IMR-90 (cell line): ENCODE data around the gene PTGDS. TPM values are rescaled to one million over a fixed set of nuclear protein-coding genes. Genes with fewer than 3 reads are reported as not detected.

Experiments used
- ATAC-seq: fragments of 200-7000 bp; cut with Tn5 transposase; 2 replicates; pipeline ENCODE4 v1.9.1; 2020; ENCODE audit warnings: low read depth, mild to moderate bottlenecking, moderate library complexity
- BruUV-seq: library from RNA; stranded (reverse); fragments of 400-500 nt; replicated peaks from 2 replicates; lab custom pipeline; 2021; lab: Mats Ljungman, UMichigan
- CTCF ChIA-PET: fragments of 300-600 bp; formaldehyde crosslinking; extraction: SDS; loops from one replicate; lab custom pipeline; 2021; ENCODE audit warnings: antibody characterized with exemption; lab: Yijun Ruan, JAX
- POLR2A ChIA-PET: fragments of 300-600 bp; sonication (Branson Sonifier 250); formaldehyde crosslinking; loops from one replicate; lab custom pipeline; 2022; ENCODE audit warnings: antibody characterized with exemption; ENCODE audit not compliant: unreplicated experiment; lab: Charles Lee
- DNase-seq: peaks from one replicate; pipeline ENCODE4 v3.0.0; 2013
- H2AFZ ChIP-seq: replicated peaks from 2 replicates; pipeline ENCODE3; 2013; ENCODE audit warnings: low read length, mild to moderate bottlenecking; ENCODE audit not compliant: poor library complexity
- H2AK5ac ChIP-seq: 2 replicates; pipeline ENCODE4 v1.6.1; 2013; ENCODE audit warnings: low read depth, low read length, inconsistent platforms
- H2AK9ac ChIP-seq: replicated peaks from 2 replicates; pipeline ENCODE3; 2013; ENCODE audit warnings: mild to moderate bottlenecking, low read depth, low read length, moderate library complexity; ENCODE audit not compliant: poor library complexity
- H2BK120ac ChIP-seq: 2 replicates; pipeline ENCODE4 v1.6.1; 2013; ENCODE audit warnings: low read depth, low read length, inconsistent platforms
- H2BK15ac ChIP-seq: 3 replicates; pipeline ENCODE4 v1.6.1; 2013; ENCODE audit warnings: low read depth, low read length, inconsistent platforms
- H2BK20ac ChIP-seq: 2 replicates; pipeline ENCODE4 v1.6.1; 2013; ENCODE audit warnings: low read depth, mild to moderate bottlenecking, inconsistent platforms, low read length, moderate library complexity
- H2BK5ac ChIP-seq: 2 replicates; pipeline ENCODE4 v1.6.1; 2013; ENCODE audit warnings: mild to moderate bottlenecking, low read depth, low read length, inconsistent platforms; ENCODE audit not compliant: poor library complexity, severe bottlenecking
- H3K14ac ChIP-seq: replicated peaks from 2 replicates; pipeline ENCODE4 v1.6.1; 2013; ENCODE audit warnings: low read depth, low read length, inconsistent platforms
- H3K18ac ChIP-seq: 2 replicates; pipeline ENCODE4 v1.6.1; 2013; ENCODE audit warnings: low read depth, low read length, control low read depth
- H3K23ac ChIP-seq: 2 replicates; pipeline ENCODE4 v1.6.1; 2013; ENCODE audit warnings: low read depth, low read length, inconsistent platforms
- H3K27ac ChIP-seq: 2 replicates; pipeline ENCODE4 v1.5.1; 2013; ENCODE audit warnings: mild to moderate bottlenecking, control low read depth, low read length; ENCODE audit not compliant: insufficient read depth
- H3K27me3 ChIP-seq: 2 replicates; pipeline ENCODE4 v1.6.1; 2013; ENCODE audit warnings: low read length; ENCODE audit not compliant: control insufficient read depth, insufficient read depth
- H3K36me3 ChIP-seq: 2 replicates; pipeline ENCODE4 v1.6.1; 2013; ENCODE audit warnings: low read length, mixed read lengths; ENCODE audit not compliant: control insufficient read depth, insufficient read depth
- H3K4ac ChIP-seq: 2 replicates; pipeline ENCODE4 v1.6.1; 2013; ENCODE audit warnings: low read depth, low read length, inconsistent platforms
- H3K4me1 ChIP-seq: 2 replicates; pipeline ENCODE4 v1.6.1; 2013; ENCODE audit warnings: low read length, mixed read lengths; ENCODE audit not compliant: control insufficient read depth, insufficient read depth
- H3K4me2 ChIP-seq: 2 replicates; pipeline ENCODE4 v1.6.1; 2013; ENCODE audit warnings: low read depth, mild to moderate bottlenecking, control low read depth, low read length, moderate library complexity
- H3K4me3 ChIP-seq: 2 replicates; pipeline ENCODE4 v1.5.1; 2013; ENCODE audit warnings: low read depth, mild to moderate bottlenecking, control low read depth, low read length, moderate library complexity; ENCODE audit not compliant: insufficient read depth
- H3K56ac ChIP-seq: 2 replicates; pipeline ENCODE4 v1.6.1; 2013; ENCODE audit warnings: low read length, inconsistent platforms; ENCODE audit not compliant: insufficient read depth; ENCODE audit errors: extremely low read depth
- H3K79me1 ChIP-seq, 2 experiments: 2 replicates each; pipeline ENCODE4 v1.6.1; 2013; ENCODE audit warnings: low read length in 2 of 2, inconsistent platforms in 1 of 2, low read depth in 1 of 2
- H3K9ac ChIP-seq: 2 replicates; pipeline ENCODE4 v1.6.1; 2013; ENCODE audit warnings: low read depth, low read length, control low read depth
- H3K9me1 ChIP-seq: 2 replicates; pipeline ENCODE4 v1.6.1; 2013; ENCODE audit warnings: low read length, inconsistent platforms; ENCODE audit not compliant: insufficient read depth
- H3K9me3 ChIP-seq: 2 replicates; pipeline ENCODE4 v1.6.1; 2013; ENCODE audit warnings: low read length; ENCODE audit not compliant: control insufficient read depth, insufficient read depth
- H4K20me1 ChIP-seq: 2 replicates; pipeline ENCODE4 v1.6.1; 2013; ENCODE audit warnings: low read length, inconsistent platforms; ENCODE audit not compliant: insufficient read depth
- H4K5ac ChIP-seq: 2 replicates; pipeline ENCODE4 v1.6.1; 2013; ENCODE audit warnings: mild to moderate bottlenecking, low read depth, low read length, control low read depth
- H4K8ac ChIP-seq, 2 experiments: 2 replicates each; pipeline ENCODE4 v1.6.1; 2013; ENCODE audit warnings: low read depth in 2 of 2, low read length in 2 of 2, control low read depth in 1 of 2, inconsistent platforms in 1 of 2
- H4K91ac ChIP-seq: 2 replicates; pipeline ENCODE4 v1.6.1; 2013; ENCODE audit warnings: low read depth, low read length, inconsistent platforms; ENCODE audit not compliant: insufficient read depth
- MXI1 ChIP-seq: IDR thresholded peaks from 2 replicates; pipeline ENCODE4 v1.6.1; 2012; ENCODE audit warnings: low read depth, mild to moderate bottlenecking, low read length, moderate library complexity, borderline replicate concordance
- NFE2L2 ChIP-seq: fragments of 150-350 bp; IDR thresholded peaks from 2 replicates; pipeline ENCODE4 v1.6.1; 2016; ENCODE audit warnings: low read depth, mild to moderate bottlenecking, low read length
- WGBS, 2 experiments: methylation state at CpG; one replicate each; pipeline versions ENCODE4 v1.1.5 to v1.1.7; 2013; ENCODE audit warnings: missing lambda C conversion rate in 2 of 2; ENCODE audit not compliant: insufficient read length in 1 of 2; ENCODE audit errors: extremely low coverage in 2 of 2; 5-methylcytosine and 5-hydroxymethylcytosine counted together
- dilution Hi-C: fragments of 300-500 bp; cut with HindIII; formaldehyde crosslinking; loops from one replicate; pipeline ENCODE4 v1.14.3; 2018; ENCODE audit warnings: low sequenced_read_pairs; ENCODE audit not compliant: unreplicated experiment
- in situ Hi-C: fragments of 300-500 bp; cut with MboI; formaldehyde crosslinking; loops from 3 replicates; pipeline ENCODE4 v1.14.3; 2019; ENCODE audit warnings: low sequenced_read_pairs, inconsistent platforms, mixed read lengths
- intact Hi-C: fragments of 100-400 bp; cut with micrococcal nuclease; formaldehyde crosslinking; loops from 2 replicates; pipeline ENCODE4 v1.10.0; 2022
- polyA plus RNA-seq, 3 experiments: library from polyadenylated mRNA; depleted of rRNA; stranded (reverse); fragments of >200 nt; gene quantifications; 2 replicates each; pipeline ENCODE4 v1.2.3, GENCODE V29; 2012; ENCODE audit warnings: low replicate concordance in 1 of 3
- total RNA-seq: library from RNA; depleted of rRNA; stranded (reverse); fragments of >200 nt; gene quantifications from 2 replicates; pipeline ENCODE4 v1.2.3, GENCODE V29; 2012

The PTGDS gene
- total and polyA plus RNA-seq, 2 of the 4 experiments (the other 2 are of a cell fraction) = 1.2 TPM; not detected in 1

DNA sequence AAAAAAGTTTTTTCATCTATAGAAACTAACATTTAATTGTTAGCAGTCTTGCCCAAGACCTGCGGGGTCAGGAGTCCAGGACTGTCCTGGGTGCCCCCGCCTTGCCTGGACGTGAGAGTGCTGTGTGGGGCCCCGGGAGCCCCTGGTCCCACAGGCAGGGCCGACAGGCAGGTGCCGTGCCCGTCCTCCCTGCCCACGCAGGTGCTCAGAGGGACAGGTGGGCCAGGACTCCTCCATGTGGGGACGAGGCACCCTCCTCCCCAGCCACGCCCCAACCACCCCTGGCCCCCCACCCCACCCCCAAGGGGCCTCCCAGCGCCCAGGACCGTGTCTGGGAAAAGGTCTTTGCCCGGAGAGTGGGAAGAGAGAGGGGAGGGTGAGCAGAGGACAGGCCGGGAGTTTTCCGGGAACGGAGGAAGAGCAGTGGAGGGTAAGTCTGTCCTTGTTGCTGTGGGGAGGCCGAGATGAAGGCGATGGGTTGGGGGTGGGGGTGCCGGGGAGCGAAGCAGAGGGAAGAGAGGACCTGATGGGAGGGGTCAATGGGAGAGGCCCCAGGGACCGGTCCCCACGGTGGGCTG lies 28.0 kb upstream of the PTGDS start:
- H3K27me3 ChIP-seq = peaks cover 5% of the 10 kb centered on the region; the same call in 1 of the 2 replicates
- peak overlapping the region; percentile 58 for H2AK9ac ChIP-seq
- H3K4ac ChIP-seq = no peak overlapping the region; the same call in 1 of the 2 replicates
- BruUV-seq = no TSS peak
- no peak overlapping the region for H3K23ac ChIP-seq
- H3K9me3 ChIP-seq = no peaks in the 10 kb centered on the region
- no peak overlapping the region for H2BK120ac ChIP-seq
- H4K5ac ChIP-seq = no peak overlapping the region
- no peak overlapping the region for H2BK5ac ChIP-seq
- POLR2A ChIA-PET = no interaction called here
- peak overlapping the region; percentile 45 to 69; a peak in 1 of 4 replicates for H4K8ac ChIP-seq
- TF ChIP-seq NFE2L2 (no peak), MXI1 (no peak)
- H3K18ac ChIP-seq = no peak overlapping the region
- peaks cover 0 to 5% of the 10 kb centered on the region in 2 experiments; a peak in 1 of 4 replicates for H3K79me1 ChIP-seq
- peak overlapping the region; percentile 98 for H2AFZ ChIP-seq
- peak overlapping the region; percentile 79 for H3K4me2 ChIP-seq
- H2BK20ac ChIP-seq = no peak overlapping the region
- no peak overlapping the region; the same call in 1 of the 2 replicates for H4K91ac ChIP-seq
- H3K14ac ChIP-seq = no peak overlapping the region
- H2BK15ac ChIP-seq = no peak overlapping the region
- CTCF ChIA-PET = interaction anchor here (2.0 kb wide), 1 partner anchor 80 kb away, joined by 9 read pairs; no protein-coding TSS in a partner anchor
- peak; percentile 2; the same call in 1 of the 2 replicates for ATAC-seq
- dilution Hi-C loops = no loop called here
- WGBS, 2 experiments = 7% methylated on average over 4 of the region's 22 CpGs; no CpG with 5 or more reads in 1 of the 2 experiments
- intact Hi-C loops = no loop called here
- no peaks in the 10 kb centered on the region; the same call in 1 of the 2 replicates for H3K4me1 ChIP-seq
- H3K9me1 ChIP-seq = peaks cover 4% of the 10 kb centered on the region
- H3K9ac ChIP-seq = no peak overlapping the region; the same call in 1 of the 2 replicates
- H4K20me1 ChIP-seq = no peaks in the 10 kb centered on the region
- H3K36me3 ChIP-seq = no peaks in the 10 kb centered on the region
- DNase-seq = no peak
- in situ Hi-C loops = no loop called here
- no peak overlapping the region for H3K56ac ChIP-seq
- no peak overlapping the region; the same call in 1 of the 2 replicates for H3K27ac ChIP-seq
- H2AK5ac ChIP-seq = peak overlapping the region; percentile 50; the same call in 1 of the 2 replicates
- H3K4me3 ChIP-seq = peak overlapping the region; percentile 40
